LNCAP (cell line): ENCODE data around the gene ZFYVE21.

Source experiments
- TF ChIP-seq, protein P1 (sequence below): fragments of 450-650 bp; IDR thresholded peaks from 2 replicates; pipeline ENCODE4 v1.5.1; 2017; ENCODE audit warnings: mild to moderate bottlenecking

ZFYVE21 gene

DNA sequence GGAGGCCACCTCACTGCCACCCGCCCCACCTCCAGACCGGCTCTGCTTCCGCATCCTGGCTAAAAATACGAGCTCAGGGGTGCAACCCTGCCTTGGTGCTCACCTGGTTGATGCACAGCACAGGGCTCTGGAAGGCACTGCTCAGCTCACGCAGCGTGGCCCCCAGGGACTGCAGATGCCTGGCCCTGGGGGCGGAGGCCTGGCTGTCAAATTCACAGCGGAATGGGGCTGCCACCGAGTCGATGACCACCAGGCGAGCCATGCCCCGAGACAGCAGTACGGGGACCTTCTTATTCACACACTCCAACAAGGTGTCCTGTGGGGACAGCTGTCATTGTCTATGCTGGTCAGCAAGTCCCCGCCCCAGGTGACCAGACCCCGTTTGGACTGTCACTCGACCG is 16.3 kb upstream of the ZFYVE21 start:
- TF ChIP-seq, protein P1, sequence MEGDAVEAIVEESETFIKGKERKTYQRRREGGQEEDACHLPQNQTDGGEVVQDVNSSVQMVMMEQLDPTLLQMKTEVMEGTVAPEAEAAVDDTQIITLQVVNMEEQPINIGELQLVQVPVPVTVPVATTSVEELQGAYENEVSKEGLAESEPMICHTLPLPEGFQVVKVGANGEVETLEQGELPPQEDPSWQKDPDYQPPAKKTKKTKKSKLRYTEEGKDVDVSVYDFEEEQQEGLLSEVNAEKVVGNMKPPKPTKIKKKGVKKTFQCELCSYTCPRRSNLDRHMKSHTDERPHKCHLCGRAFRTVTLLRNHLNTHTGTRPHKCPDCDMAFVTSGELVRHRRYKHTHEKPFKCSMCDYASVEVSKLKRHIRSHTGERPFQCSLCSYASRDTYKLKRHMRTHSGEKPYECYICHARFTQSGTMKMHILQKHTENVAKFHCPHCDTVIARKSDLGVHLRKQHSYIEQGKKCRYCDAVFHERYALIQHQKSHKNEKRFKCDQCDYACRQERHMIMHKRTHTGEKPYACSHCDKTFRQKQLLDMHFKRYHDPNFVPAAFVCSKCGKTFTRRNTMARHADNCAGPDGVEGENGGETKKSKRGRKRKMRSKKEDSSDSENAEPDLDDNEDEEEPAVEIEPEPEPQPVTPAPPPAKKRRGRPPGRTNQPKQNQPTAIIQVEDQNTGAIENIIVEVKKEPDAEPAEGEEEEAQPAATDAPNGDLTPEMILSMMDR: no peak

DNA sequence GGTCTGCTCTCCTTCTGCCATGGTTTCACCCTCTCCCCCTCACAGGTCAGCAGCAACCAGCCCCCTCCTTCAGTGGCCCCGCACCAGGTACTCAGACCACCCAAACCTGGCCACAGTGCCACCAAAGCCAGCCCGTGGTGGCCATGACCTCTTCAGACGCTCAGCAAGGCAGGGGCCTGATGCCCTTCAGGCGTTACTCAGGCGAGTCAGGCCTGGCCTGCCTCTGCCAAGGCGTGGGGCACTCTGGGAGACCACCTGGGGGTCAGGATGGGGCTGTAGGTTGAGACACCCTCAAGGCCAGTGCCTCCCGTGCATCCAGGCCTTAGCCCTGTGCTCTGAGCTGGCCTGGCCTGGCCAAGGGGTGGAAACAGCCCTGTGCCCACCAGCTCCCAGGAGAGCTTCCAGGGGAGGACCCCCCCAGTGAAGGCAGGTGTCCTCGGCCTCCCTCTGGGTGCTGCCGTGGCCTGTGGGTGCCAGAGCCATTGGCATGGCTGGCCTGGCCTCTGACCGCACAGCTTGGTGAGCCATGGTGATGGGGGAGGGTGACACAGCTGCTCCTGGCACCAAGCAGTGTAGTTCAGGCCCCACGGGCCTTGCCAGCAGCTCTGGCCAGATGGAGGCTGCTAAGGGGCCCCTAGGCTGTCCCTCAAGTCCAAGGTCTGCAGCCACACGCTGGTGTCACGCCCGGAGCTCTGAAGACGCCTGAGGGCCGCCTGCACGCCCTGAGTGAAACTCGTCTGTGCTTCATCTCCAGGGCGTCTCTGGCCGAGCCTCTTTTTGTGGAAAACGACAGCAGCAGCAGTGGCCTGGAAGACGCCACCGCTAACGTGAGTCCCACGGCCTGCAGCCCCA is 15.5 kb upstream of the ZFYVE21 start:
- TF ChIP-seq, protein P1: no peak

DNA sequence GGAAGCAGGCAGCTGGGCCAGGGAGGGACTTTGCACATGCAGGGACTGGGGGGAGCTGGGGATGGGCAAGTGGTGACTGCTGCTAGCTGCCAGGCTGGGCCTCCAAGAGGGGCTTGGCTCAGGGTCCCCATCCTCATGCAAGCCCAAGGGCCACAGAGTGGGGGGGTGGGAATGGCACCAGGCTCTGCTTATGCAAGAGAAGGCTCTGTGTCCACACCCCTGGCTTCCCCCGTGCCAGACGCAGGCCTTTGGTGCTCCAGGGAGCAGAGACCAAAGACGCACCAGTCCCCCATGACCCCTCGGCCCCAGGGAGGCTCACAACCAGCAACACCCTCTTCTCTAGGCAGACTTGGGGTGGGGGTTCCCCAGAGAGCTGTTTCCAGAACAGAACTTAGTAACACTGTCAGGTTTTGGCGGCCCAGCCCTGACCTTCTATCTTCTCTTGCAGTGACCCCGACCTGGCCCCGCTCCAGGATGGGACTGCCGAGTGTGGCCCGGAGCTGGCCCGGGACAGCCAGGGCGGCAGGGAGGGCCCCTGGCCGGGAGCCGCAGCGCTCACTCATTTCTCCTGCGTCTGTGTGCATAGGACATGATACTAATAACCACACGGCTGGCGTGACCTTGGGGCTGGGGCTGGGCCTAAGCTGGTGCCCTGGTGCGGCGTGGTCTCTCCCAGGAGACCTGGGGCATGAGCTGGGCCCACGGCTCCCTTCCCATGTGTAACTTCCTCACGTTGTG is 14.7 kb upstream of the ZFYVE21 start:
- TF ChIP-seq, protein P1: no peak

DNA sequence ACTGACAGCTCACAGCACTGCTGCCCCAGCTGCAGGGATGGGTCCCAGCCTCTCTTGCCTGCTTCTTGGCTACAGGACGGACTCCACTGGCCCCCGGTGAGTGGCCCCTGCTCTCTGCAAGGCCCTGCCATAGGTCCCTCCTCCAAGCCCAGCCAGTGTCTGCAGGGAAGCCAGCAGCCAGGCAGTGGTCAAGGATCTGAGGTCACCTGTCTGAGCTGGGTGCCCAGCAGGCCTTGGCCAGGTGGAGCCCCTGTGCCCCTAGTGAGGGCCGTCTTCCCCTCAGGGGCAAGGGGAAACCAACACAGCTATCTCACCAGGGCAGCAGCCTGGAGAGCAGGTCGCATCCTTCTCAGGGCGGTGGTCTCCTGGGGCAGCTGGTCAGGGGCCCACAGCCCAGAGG is 13.5 kb upstream of the ZFYVE21 start:
- TF ChIP-seq, protein P1: no peak

DNA sequence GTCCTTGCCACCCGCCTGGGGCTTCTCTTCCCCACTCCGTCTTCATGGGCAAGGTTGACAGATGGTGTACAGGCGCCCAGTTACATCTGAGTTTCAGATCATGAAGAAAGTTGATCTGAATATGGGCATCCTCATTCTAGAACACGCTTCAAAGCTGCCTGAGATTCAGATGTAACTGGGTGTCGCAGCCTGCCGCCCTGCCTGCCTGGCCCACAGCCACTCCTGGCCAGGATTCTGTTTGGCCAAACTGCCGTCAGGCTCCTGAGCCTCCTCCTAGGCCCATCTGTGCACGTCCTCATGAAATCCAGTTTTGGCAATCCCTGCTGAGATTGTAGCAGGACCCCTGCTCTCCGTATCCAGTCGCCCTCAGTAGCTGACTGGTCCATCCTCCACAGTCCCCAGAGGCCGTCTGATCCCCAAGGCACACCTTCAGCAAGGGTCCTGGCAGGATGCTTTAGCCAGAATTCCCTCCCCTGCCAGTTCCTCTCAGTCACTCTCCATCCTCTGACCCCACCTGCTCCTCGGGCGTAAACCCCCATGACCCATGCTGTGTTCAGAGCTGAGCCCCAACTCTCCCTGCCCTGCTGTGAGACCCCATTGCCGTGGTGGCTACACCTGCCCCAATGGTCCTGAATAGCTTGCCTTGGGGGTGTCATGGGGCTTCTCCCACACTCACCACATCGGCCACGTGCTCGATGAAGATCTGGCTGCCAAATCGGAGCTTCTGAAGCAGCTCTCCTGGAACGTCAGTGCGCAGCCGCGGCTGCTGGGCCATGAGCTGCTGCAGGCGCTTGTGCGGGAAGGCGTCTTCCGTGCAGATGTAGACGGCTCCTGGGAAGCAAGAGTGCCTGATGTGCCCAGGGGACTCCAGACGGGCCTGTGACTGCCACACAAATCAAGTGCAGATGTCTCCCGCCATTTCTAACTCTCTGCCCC is 12.8 kb upstream of the ZFYVE21 start:
- TF ChIP-seq, protein P1: no peak

DNA sequence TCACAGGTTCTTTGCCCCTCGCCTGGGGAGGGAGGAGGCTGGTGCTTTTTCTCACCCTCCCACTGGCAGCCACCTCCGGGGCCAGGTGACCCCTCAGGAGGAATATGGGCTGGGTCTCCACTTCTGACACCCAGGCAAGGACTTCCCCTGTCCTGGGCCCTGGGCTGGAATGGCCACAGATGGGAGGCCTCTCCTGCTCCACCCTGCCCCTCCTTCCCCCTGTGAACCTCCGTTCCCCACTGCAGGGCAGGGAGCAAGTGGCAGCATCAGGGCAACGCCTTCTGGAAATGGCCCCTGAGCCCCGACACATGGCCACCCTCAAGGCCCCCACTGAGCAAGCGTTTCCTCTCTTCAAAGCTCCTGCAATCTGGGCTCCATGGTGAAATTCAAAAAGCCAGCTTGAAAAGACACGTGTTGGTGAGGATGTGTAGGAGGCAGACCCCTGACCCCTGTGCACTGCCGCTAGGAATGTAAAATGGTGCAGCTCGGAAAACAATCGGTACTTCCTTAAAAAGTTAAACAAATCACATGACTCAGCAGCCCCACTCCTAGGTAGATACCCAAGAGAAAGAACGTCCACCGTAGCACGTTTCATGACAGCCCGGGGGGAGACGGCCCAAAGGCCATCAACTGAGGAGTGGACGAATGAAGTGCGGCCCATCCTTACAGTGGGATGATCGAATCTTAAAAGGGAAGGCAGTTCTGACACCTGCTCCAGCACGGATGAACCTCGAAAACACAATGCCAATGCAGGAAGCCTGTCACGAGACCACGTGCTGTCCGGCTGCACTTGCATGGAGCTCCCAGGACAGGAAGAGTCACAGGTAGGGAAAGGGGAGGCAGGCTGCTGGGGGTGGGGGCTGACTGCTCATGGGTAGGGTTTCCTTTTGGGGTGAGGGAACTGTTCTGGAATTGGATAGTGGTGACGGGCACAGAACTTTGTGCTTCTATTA is 11.9 kb upstream of the ZFYVE21 start:
- TF ChIP-seq, protein P1: no peak
